NB4 (cell line): ENCODE measurements around the gene NKAP.

Source experiments
- MYC ChIP-seq: IDR thresholded peaks from 2 replicates; pipeline ENCODE4 v1.6.1; 2011; ENCODE audit warnings: low read depth, low read length
- POLR2A ChIP-seq: IDR thresholded peaks from 2 replicates; pipeline ENCODE4 v1.6.1; 2011; ENCODE audit warnings: mild to moderate bottlenecking; ENCODE audit not compliant: insufficient read length; ENCODE audit errors: extremely low read depth
- TF ChIP-seq, protein P1 (sequence below): IDR thresholded peaks from one replicate; pipeline ENCODE4 v1.5.1; 2012; ENCODE audit warnings: low read depth, low read length
- TF ChIP-seq, protein P2 (sequence below): IDR thresholded peaks from 2 replicates; pipeline ENCODE4 v1.6.1; 2011; ENCODE audit warnings: low read depth, low read length

DNA sequence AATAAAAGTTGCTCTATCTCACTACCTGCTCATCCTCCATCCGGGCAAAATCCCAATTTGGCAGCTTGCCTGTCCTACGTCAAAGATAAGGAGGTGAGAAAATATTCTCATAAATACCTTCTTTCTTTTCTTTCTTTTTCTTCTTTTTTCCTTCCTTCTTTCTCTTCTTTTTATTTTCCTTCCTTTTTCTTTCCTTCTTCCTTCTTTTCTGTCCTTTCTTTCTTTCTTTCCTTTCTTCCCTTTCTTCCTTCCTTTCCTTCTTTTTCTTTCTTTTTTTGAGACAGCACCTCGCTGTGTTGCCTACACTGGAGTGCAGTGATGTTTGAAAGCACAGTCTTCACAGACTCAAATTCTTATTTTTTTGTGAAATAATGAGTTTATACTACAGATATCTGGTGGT, 38.6 kb upstream of the NKAP start:
- TF ChIP-seq POLR2A (no peak), MYC (no peak)
- TF ChIP-seq, protein P1, sequence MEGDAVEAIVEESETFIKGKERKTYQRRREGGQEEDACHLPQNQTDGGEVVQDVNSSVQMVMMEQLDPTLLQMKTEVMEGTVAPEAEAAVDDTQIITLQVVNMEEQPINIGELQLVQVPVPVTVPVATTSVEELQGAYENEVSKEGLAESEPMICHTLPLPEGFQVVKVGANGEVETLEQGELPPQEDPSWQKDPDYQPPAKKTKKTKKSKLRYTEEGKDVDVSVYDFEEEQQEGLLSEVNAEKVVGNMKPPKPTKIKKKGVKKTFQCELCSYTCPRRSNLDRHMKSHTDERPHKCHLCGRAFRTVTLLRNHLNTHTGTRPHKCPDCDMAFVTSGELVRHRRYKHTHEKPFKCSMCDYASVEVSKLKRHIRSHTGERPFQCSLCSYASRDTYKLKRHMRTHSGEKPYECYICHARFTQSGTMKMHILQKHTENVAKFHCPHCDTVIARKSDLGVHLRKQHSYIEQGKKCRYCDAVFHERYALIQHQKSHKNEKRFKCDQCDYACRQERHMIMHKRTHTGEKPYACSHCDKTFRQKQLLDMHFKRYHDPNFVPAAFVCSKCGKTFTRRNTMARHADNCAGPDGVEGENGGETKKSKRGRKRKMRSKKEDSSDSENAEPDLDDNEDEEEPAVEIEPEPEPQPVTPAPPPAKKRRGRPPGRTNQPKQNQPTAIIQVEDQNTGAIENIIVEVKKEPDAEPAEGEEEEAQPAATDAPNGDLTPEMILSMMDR = no peak
- TF ChIP-seq, protein P2, sequence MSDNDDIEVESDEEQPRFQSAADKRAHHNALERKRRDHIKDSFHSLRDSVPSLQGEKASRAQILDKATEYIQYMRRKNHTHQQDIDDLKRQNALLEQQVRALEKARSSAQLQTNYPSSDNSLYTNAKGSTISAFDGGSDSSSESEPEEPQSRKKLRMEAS = no peak
